Brain microvascular endothelial cell (primary cell): Measurements from ENCODE around the gene PAQR8.
"Not testable (repeated sequence)": the region's sequence is repeated elsewhere in the genome, so short reads cannot be mapped to it uniquely, and the experiment has no call there.

ENCODE experiments used
- DNase-seq: peaks from one replicate; pipeline ENCODE4 v3.0.0-alpha.2; 2020
- H3K27ac ChIP-seq: fragments of 250-450 bp; sonication (Bioruptor Pico); 2 replicates; pipeline ENCODE4 v1.5.1; 2020; ENCODE audit warnings: mild to moderate bottlenecking, moderate library complexity
- H3K27me3 ChIP-seq: fragments of 250-450 bp; sonication (Bioruptor Pico); replicated peaks from 2 replicates; pipeline ENCODE4 v1.5.1; 2020; ENCODE audit warnings: mild to moderate bottlenecking
- H3K36me3 ChIP-seq: fragments of 250-450 bp; sonication (Bioruptor Pico); replicated peaks from 2 replicates; pipeline ENCODE4 v1.5.1; 2020; ENCODE audit warnings: mild to moderate bottlenecking
- H3K4me3 ChIP-seq: 2 replicates; pipeline ENCODE4 v1.5.1; 2011; ENCODE audit warnings: low read depth, mild to moderate bottlenecking, control low read depth, low read length, moderate library complexity
- CTCF ChIP-seq: IDR thresholded peaks from 2 replicates; pipeline ENCODE4 v1.5.1; 2011; ENCODE audit warnings: low read depth, mild to moderate bottlenecking, moderate library complexity, low read length, control low read depth, inconsistent platforms; ENCODE audit errors: missing control alignments
- in situ Hi-C: cut with HindIII; loops from 2 replicates; pipeline ENCODE4 v1.10.0; 2017; ENCODE audit warnings: low sequenced_read_pairs, low pct_ligation_motif_present

PAQR8 gene

GRCh38 chr6:52381249-52381648, 19.3 kb downstream of the PAQR8 start:
- no peak for DNase-seq
- in situ Hi-C loops: loop anchor here (25.0 kb wide), 1 partner anchor 94 kb away; the partner anchor contains the start of gene MCM3
- H3K27me3 ChIP-seq: no peaks in the 10 kb centered on the region
- H3K36me3 ChIP-seq: no peaks in the 10 kb centered on the region
- TF ChIP-seq CTCF: no peak
- no peak overlapping the region for H3K27ac ChIP-seq
- H3K4me3 ChIP-seq: no peak overlapping the region

DNA sequence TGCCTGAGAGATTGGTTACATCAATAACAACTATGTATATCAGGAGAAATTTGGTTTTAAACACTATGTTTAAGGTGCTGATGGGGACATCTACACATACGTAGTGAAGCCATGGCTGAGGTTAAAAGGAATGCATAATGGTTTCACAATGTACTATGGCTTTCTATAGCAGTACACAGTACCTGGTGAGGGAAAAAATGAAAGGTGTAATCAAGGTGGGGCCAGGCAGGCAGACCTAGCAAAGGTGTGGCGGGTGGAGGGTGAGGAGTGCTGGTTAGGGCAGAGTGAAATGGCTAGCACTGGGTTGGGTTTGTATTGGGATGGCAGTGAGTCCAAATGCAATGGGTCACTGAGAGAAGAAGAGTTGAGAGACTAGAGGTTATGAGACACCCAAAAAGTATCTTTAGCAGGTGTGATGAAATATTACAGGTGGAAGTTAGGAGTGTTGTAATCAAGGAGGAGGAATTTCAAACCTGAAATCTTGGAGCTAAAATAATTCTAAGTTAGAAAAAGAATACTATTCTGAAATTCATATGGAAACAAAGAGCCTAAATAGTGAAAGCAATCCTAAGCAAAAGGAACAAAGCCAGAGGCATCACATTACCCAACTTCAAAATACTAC, 22.3 kb downstream of the PAQR8 start:
- no peak for TF ChIP-seq CTCF
- Histone ChIP-seq H3K27me3 (no peaks in the 10 kb centered on the region), H3K36me3 (no peaks in the 10 kb centered on the region), H3K4me3 (no peak overlapping the region), H3K27ac (no peak overlapping the region)
- DNase-seq: no peak
- in situ Hi-C loops: loop anchor here (25.0 kb wide), 1 partner anchor 97 kb away; the partner anchor contains the start of gene MCM3

DNA sequence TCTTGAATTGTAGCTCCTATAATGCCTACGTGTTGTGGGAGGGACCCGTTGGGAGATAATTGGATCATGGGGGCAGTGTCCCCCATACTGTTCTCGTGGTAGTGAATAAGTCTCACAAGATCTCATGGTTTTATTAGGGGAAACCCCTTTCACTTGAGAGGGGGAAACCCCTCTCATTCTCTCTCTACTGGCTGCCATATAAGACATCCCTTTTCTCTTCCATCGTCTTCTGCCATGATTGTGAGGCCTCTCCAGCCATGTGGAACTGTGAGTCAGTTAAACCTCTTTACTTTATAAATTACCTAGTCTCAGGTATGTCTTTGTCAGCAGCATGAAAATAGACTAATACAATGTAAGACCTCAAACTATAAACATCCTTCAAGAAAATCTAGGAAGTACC, 23.1 kb downstream of the PAQR8 start:
- Histone ChIP-seq H3K36me3 (no peaks in the 10 kb centered on the region), H3K27me3 (no peaks in the 10 kb centered on the region), H3K27ac (no peak overlapping the region), H3K4me3 (no peak overlapping the region)
- DNase-seq: no peak
- in situ Hi-C loops: loop anchor here (25.0 kb wide), 1 partner anchor 98 kb away; the partner anchor contains the start of gene MCM3
- TF ChIP-seq CTCF: no peak

DNA sequence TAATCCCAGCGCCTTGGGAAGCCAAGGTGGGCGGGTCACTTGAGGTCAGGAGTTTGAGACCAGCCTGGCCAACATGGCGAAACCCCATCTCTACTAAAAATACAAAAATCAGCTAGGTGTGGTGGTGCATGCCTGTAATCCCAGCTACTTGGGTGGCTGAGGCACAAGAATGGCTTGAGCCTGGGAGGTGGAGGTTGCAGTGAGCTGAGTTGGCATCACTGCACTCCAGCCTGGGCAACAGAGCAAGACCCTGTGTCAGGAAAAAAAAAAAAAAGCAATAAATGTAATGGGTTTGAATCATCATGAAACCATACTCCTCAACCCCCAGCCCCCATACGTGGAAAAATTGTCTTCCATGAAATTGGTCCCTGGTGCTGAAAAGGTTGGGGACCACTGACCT, 26.2 kb downstream of the PAQR8 start:
- H3K27me3 ChIP-seq, DNase-seq, H3K27ac ChIP-seq, H3K4me3 ChIP-seq, H3K36me3 ChIP-seq: not testable (repeated sequence)
- in situ Hi-C loops: loop anchor here (25.0 kb wide), 1 partner anchor 101 kb away; the partner anchor contains the start of gene MCM3

DNA sequence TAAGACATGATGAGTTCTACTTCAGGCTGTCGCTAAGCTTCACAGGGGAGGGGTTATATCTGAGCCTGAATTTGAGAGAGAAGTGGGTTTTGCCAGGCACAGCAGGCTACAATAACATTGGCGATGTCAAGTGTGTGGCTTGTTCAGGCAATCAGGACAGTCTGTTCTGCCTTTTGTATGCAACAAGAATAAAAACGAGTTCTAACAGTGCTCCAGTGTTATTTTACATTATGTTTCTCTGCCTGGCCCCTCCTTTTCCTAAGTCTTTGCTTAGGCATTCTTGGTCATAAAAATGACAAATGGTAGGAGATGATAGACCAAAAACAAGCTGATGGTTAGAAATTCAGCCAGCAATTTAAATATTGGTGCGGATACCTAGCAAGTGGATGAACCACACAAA, 26.8 kb downstream of the PAQR8 start:
- DNase-seq: no peak
- H3K4me3 ChIP-seq: no peak overlapping the region
- in situ Hi-C loops: loop anchor here (25.0 kb wide), 1 partner anchor 101 kb away; the partner anchor contains the start of gene MCM3
- H3K36me3 ChIP-seq: no peaks in the 10 kb centered on the region
- TF ChIP-seq CTCF: no peak
- H3K27me3 ChIP-seq: no peaks in the 10 kb centered on the region
- H3K27ac ChIP-seq: no peak overlapping the region

GRCh38 chr6:52389264-52389625, 27.3 kb downstream of the PAQR8 start:
- no peak overlapping the region for H3K4me3 ChIP-seq
- no peak for TF ChIP-seq CTCF
- in situ Hi-C loops: loop anchor here (25.0 kb wide), 1 partner anchor 102 kb away; the partner anchor contains the start of gene MCM3
- H3K36me3 ChIP-seq: no peaks in the 10 kb centered on the region
- no peak overlapping the region for H3K27ac ChIP-seq
- H3K27me3 ChIP-seq: no peaks in the 10 kb centered on the region
- no peak for DNase-seq
